DOHH2 (cell line): ENCODE data around the gene FIGNL2.

ENCODE experiments used
- H3F3A ChIP-seq: fragments of 200-600 bp; sonication (generic), shearing (Covaris generic); 2 replicates; pipeline ENCODE4 v1.6.0; 2016; ENCODE audit warnings: antibody characterized with exemption, mild to moderate bottlenecking; ENCODE audit not compliant: control insufficient read depth, insufficient read depth
- H3K27ac ChIP-seq: fragments of 200-600 bp; sonication (generic); 2 replicates; pipeline ENCODE4 v1.5.1; 2014; ENCODE audit warnings: low read depth, mild to moderate bottlenecking, low read length, moderate library complexity
- H3K27me3 ChIP-seq: fragments of 200-600 bp; sonication (generic); 2 replicates; pipeline ENCODE4 v1.6.1; 2014; ENCODE audit warnings: mild to moderate bottlenecking, low read length, mixed read lengths; ENCODE audit not compliant: control insufficient read depth
- H3K36me3 ChIP-seq: fragments of 200-600 bp; sonication (generic); 2 replicates; pipeline ENCODE4 v1.6.1; 2014; ENCODE audit warnings: mild to moderate bottlenecking, low read length, moderate library complexity, mixed read lengths; ENCODE audit not compliant: control insufficient read depth
- H3K4me1 ChIP-seq: fragments of 200-600 bp; sonication (generic); 2 replicates; pipeline ENCODE4 v1.6.1; 2014; ENCODE audit warnings: mild to moderate bottlenecking, low read length, mixed read lengths; ENCODE audit not compliant: control insufficient read depth
- H3K4me2 ChIP-seq: fragments of 200-600 bp; sonication (generic); 2 replicates; pipeline ENCODE4 v1.6.0; 2014; ENCODE audit warnings: mild to moderate bottlenecking, low read length, moderate library complexity
- H3K4me3 ChIP-seq: fragments of 200-600 bp; sonication (generic); 2 replicates; pipeline ENCODE4 v1.5.1; 2014; ENCODE audit warnings: mild to moderate bottlenecking, low read length, mixed read lengths
- H3K79me2 ChIP-seq: fragments of 200-600 bp; sonication (generic); 2 replicates; pipeline ENCODE4 v1.6.1; 2014; ENCODE audit warnings: mild to moderate bottlenecking, low read length, mixed read lengths; ENCODE audit not compliant: control insufficient read depth
- H3K9me2 ChIP-seq: fragments of 200-600 bp; sonication (generic); replicated peaks from 2 replicates; pipeline ENCODE4 v1.6.1; 2014; ENCODE audit warnings: mild to moderate bottlenecking, low read length, mixed read lengths; ENCODE audit not compliant: control insufficient read depth
- H3K9me3 ChIP-seq: fragments of 200-600 bp; sonication (generic); 2 replicates; pipeline ENCODE4 v1.6.1; 2014; ENCODE audit warnings: antibody characterized with exemption, low read length, mixed read lengths; ENCODE audit not compliant: control insufficient read depth, insufficient read depth
- H4K20me1 ChIP-seq: fragments of 200-600 bp; sonication (generic); 2 replicates; pipeline ENCODE4 v1.6.0; 2014; ENCODE audit warnings: low read depth, mild to moderate bottlenecking, antibody characterized with exemption, low read length, moderate library complexity; ENCODE audit not compliant: control insufficient read depth, insufficient read depth
- EZH2phosphoT487 ChIP-seq: fragments of 200-600 bp; sonication (generic); IDR thresholded peaks from 2 replicates; pipeline ENCODE4 v1.6.1; 2017; ENCODE audit warnings: borderline replicate concordance, mild to moderate bottlenecking, antibody characterized with exemption, low read length, moderate library complexity, mixed read lengths
- TF ChIP-seq, protein P1 (sequence below): fragments of 200-600 bp; sonication (generic); IDR thresholded peaks from one replicate; pipeline ENCODE4 v1.5.1; 2014; ENCODE audit warnings: antibody characterized with exemption, mild to moderate bottlenecking, low read depth, low read length; ENCODE audit not compliant: poor library complexity, severe bottlenecking

FIGNL2 gene

DNA sequence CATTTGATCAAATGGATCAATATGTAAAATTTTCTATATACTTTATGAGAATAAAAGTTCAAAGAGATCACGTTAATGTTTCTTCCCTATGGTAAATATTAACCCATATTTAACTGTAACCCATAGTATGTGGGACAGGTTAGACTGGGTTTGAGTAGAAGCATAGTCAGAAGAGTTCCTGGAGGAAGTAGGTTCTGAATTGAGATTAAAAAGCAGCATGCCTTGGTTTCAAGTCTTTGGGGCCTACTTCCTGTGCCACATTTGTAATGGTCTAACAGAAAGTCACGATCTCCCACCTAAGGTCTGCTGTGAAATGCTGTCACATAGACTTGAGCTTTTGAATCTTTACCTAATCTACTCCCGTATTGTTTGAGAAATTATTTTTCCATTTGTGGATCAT lies 63.8 kb downstream of the FIGNL2 start:
- H3K36me3 ChIP-seq: no peaks in the 10 kb centered on the region
- H3K79me2 ChIP-seq: no peaks in the 10 kb centered on the region
- H3K9me3 ChIP-seq: no peaks in the 10 kb centered on the region
- TF ChIP-seq, protein P1, sequence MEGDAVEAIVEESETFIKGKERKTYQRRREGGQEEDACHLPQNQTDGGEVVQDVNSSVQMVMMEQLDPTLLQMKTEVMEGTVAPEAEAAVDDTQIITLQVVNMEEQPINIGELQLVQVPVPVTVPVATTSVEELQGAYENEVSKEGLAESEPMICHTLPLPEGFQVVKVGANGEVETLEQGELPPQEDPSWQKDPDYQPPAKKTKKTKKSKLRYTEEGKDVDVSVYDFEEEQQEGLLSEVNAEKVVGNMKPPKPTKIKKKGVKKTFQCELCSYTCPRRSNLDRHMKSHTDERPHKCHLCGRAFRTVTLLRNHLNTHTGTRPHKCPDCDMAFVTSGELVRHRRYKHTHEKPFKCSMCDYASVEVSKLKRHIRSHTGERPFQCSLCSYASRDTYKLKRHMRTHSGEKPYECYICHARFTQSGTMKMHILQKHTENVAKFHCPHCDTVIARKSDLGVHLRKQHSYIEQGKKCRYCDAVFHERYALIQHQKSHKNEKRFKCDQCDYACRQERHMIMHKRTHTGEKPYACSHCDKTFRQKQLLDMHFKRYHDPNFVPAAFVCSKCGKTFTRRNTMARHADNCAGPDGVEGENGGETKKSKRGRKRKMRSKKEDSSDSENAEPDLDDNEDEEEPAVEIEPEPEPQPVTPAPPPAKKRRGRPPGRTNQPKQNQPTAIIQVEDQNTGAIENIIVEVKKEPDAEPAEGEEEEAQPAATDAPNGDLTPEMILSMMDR: no peak
- TF ChIP-seq EZH2phosphoT487: no peak
- H4K20me1 ChIP-seq: no peaks in the 10 kb centered on the region
- no peaks in the 10 kb centered on the region for H3K4me1 ChIP-seq
- no peaks in the 10 kb centered on the region for H3F3A ChIP-seq
- H3K9me2 ChIP-seq: no peaks in the 10 kb centered on the region
- H3K4me3 ChIP-seq: no peak overlapping the region
- H3K4me2 ChIP-seq: no peak overlapping the region
- no peak overlapping the region for H3K27ac ChIP-seq
- H3K27me3 ChIP-seq: peaks cover 18% of the 10 kb centered on the region

DNA sequence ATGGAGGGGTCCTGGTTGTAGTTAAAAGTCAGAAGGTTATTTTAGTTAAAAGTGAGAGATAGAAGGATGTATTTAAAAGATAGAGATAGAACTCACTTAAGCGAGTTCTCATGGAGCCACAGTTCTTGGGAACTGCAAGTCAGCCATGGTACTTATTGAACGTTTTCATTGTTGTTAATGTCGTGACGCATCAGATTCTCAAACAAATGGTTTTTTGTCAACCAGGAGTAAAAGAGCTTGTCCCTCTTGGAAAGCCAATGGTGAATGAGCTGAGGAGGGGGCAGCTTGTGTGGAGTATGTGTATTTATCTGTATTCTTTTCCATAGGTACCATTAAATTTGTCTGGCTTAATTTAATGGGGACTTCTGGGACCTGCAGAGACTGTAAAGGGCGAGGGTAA lies 68.6 kb downstream of the FIGNL2 start:
- no peak overlapping the region for H3K27ac ChIP-seq
- H3K36me3 ChIP-seq: no peaks in the 10 kb centered on the region
- no peaks in the 10 kb centered on the region for H4K20me1 ChIP-seq
- H3K27me3 ChIP-seq: no peaks in the 10 kb centered on the region
- no peaks in the 10 kb centered on the region for H3K9me3 ChIP-seq
- H3K9me2 ChIP-seq: no peaks in the 10 kb centered on the region
- H3K4me3 ChIP-seq: no peak overlapping the region
- H3K4me1 ChIP-seq: no peaks in the 10 kb centered on the region
- H3K4me2 ChIP-seq: no peak overlapping the region
- no peaks in the 10 kb centered on the region for H3K79me2 ChIP-seq
- H3F3A ChIP-seq: no peaks in the 10 kb centered on the region
- TF ChIP-seq EZH2phosphoT487: no peak
- TF ChIP-seq, protein P1: no peak

DNA sequence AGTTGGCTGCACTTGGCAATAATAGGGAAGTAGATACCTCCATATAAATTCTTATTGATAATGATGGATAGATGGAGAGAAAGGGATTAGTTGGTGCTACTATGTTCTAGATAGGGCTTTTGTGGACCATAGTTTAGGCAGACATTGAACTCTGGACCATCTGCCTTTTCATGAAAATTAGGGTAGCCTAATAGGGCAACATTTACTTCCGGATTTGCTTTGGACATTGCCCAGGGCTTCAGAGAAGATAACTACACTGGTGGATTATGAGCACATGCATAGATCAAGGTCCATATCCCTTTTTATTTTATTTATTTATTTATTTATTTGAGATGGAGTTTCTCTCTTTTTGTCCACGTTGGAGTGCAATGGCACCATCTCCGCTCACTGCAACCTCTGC lies 70.5 kb downstream of the FIGNL2 start:
- Histone ChIP-seq H4K20me1 (no peaks in the 10 kb centered on the region), H3K27me3 (no peaks in the 10 kb centered on the region), H3K4me2 (no peak overlapping the region), H3K27ac (no peak overlapping the region), H3K79me2 (no peaks in the 10 kb centered on the region), H3K4me1 (no peaks in the 10 kb centered on the region), H3K9me3 (no peaks in the 10 kb centered on the region), H3K36me3 (no peaks in the 10 kb centered on the region), H3K4me3 (no peak overlapping the region), H3K9me2 (no peaks in the 10 kb centered on the region), H3F3A (no peaks in the 10 kb centered on the region)
- TF ChIP-seq, protein P1: no peak
- no peak for TF ChIP-seq EZH2phosphoT487

DNA sequence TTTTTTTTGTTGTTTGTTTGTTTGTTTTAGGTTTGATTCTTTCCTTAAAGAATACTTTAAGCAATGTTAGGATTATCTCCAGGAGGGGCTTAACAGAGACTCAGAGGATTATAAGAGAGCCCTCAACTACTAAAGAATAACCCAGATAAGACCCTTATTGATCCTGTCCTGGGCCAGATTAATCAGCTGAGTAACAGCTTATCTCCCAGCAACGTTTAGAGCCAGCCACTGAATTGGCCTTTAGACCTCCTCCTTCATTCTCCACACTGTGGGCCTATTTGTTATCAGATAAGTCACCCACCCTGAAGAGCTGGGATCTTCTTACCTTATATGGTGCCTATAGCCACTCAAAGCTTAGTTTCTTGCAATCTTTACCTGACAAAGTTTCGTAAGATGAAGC lies 71.1 kb downstream of the FIGNL2 start:
- Histone ChIP-seq H3K9me3 (no peaks in the 10 kb centered on the region), H3K27me3 (no peaks in the 10 kb centered on the region), H3F3A (no peaks in the 10 kb centered on the region), H3K4me2 (no peak overlapping the region), H3K9me2 (no peaks in the 10 kb centered on the region), H3K4me3 (no peak overlapping the region), H4K20me1 (no peaks in the 10 kb centered on the region), H3K27ac (no peak overlapping the region), H3K36me3 (no peaks in the 10 kb centered on the region), H3K79me2 (no peaks in the 10 kb centered on the region), H3K4me1 (no peaks in the 10 kb centered on the region)
- TF ChIP-seq, protein P1: no peak
